ENCODE measurements around the gene TRAPPC11. TPM values are rescaled to one million over a fixed set of nuclear protein-coding genes. Genes with fewer than 3 reads are reported as not detected.

Gene TRAPPC11
- total and polyA plus RNA-seq, 2 donors (not counting 1 experiment from before 2014, with no cell fraction given) = 36.4 to 46.6 TPM

- H3K36me3 ChIP-seq (ENCODE audit: control insufficient read depth, insufficient read depth, low read length) = peaks cover 2% of the 10 kb centered on the region
- no peaks in the 10 kb centered on the region for H3K9me3 ChIP-seq (ENCODE audit: control insufficient read depth, insufficient read depth, low read depth, low read length)
- no peaks in the 10 kb centered on the region for H3K27me3 ChIP-seq (ENCODE audit: control insufficient read depth, insufficient read depth, low read length)
- TF ChIP-seq EZH2 (IDR thresholded peaks at IDR 0.05; ENCODE audit: low read length, missing control alignments) = no peak
- TF ChIP-seq CTCF (conservative IDR thresholded peaks at IDR 0.05 in 1 of 2, IDR thresholded peaks at IDR 0.05 in 1 of 2; ENCODE audit: low read depth in 1 of 2, low read length in 2 of 2) = no peak
- no peak overlapping the region for H3K4me3 ChIP-seq (replicated peaks in 1 of 4; ENCODE audit: control extremely low read depth in 1 of 4, insufficient read depth in 1 of 4, low read depth in 3 of 4, low read length in 4 of 4)
- H3K27ac ChIP-seq (ENCODE audit: insufficient read depth, low read length) = no peak overlapping the region
- H3K79me2 ChIP-seq (ENCODE audit: control insufficient read depth, insufficient read depth, low read length) = no peaks in the 10 kb centered on the region
- H3K4me2 ChIP-seq (ENCODE audit: extremely low read depth, insufficient read depth, low read length) = no peak overlapping the region
- no peaks in the 10 kb centered on the region for H4K20me1 ChIP-seq (ENCODE audit: control insufficient read depth, extremely low read depth, insufficient read depth, low read length)
- H3K4me1 ChIP-seq (ENCODE audit: control insufficient read depth, extremely low read depth, insufficient read depth, low read length) = no peaks in the 10 kb centered on the region
- no peak for DNase-seq (ENCODE audit: low read depth in 2 of 2)
- no peak overlapping the region for H2AFZ ChIP-seq (ENCODE audit: low read length)
- no peak overlapping the region for H3K9ac ChIP-seq (ENCODE audit: insufficient read depth, low read length)
These were observed 27.4 kb downstream of the TRAPPC11 start for GRCh38 chr4:183686461-183686860.

GRCh38 chr4:183688216-183688615, 29.1 kb downstream of the TRAPPC11 start:
- no peaks in the 10 kb centered on the region for H3K9me3 ChIP-seq (ENCODE audit: control insufficient read depth, insufficient read depth, low read depth, low read length)
- H2AFZ ChIP-seq (ENCODE audit: low read length) = no peak overlapping the region
- no peaks in the 10 kb centered on the region for H3K79me2 ChIP-seq (ENCODE audit: control insufficient read depth, insufficient read depth, low read length)
- no peaks in the 10 kb centered on the region for H3K4me1 ChIP-seq (ENCODE audit: control insufficient read depth, extremely low read depth, insufficient read depth, low read length)
- DNase-seq (ENCODE audit: low read depth in 2 of 2) = no peak
- H3K36me3 ChIP-seq (ENCODE audit: control insufficient read depth, insufficient read depth, low read length) = peaks cover 2% of the 10 kb centered on the region
- H3K27ac ChIP-seq (ENCODE audit: insufficient read depth, low read length) = no peak overlapping the region
- H3K4me3 ChIP-seq (replicated peaks in 1 of 4; ENCODE audit: control extremely low read depth in 1 of 4, insufficient read depth in 1 of 4, low read depth in 3 of 4, low read length in 4 of 4) = no peak overlapping the region
- H3K27me3 ChIP-seq (ENCODE audit: control insufficient read depth, insufficient read depth, low read length) = no peaks in the 10 kb centered on the region
- H3K4me2 ChIP-seq (ENCODE audit: extremely low read depth, insufficient read depth, low read length) = no peak overlapping the region
- H4K20me1 ChIP-seq (ENCODE audit: control insufficient read depth, extremely low read depth, insufficient read depth, low read length) = no peaks in the 10 kb centered on the region
- no peak overlapping the region for H3K9ac ChIP-seq (ENCODE audit: insufficient read depth, low read length)
- TF ChIP-seq EZH2 (IDR thresholded peaks at IDR 0.05; ENCODE audit: low read length, missing control alignments) (no peak), CTCF (conservative IDR thresholded peaks at IDR 0.05 in 1 of 2, IDR thresholded peaks at IDR 0.05 in 1 of 2; ENCODE audit: low read depth in 1 of 2, low read length in 2 of 2) (no peak)

- no peak overlapping the region for H3K4me2 ChIP-seq (ENCODE audit: extremely low read depth, insufficient read depth, low read length)
- no peak overlapping the region for H3K27ac ChIP-seq (ENCODE audit: insufficient read depth, low read length)
- no peak overlapping the region for H2AFZ ChIP-seq (ENCODE audit: low read length)
- no peak overlapping the region for H3K4me3 ChIP-seq (replicated peaks in 1 of 4; ENCODE audit: control extremely low read depth in 1 of 4, insufficient read depth in 1 of 4, low read depth in 3 of 4, low read length in 4 of 4)
- no peaks in the 10 kb centered on the region for H3K4me1 ChIP-seq (ENCODE audit: control insufficient read depth, extremely low read depth, insufficient read depth, low read length)
- peaks cover 3% of the 10 kb centered on the region for H3K36me3 ChIP-seq (ENCODE audit: control insufficient read depth, insufficient read depth, low read length)
- DNase-seq (ENCODE audit: low read depth in 2 of 2) = no peak
- no peaks in the 10 kb centered on the region for H4K20me1 ChIP-seq (ENCODE audit: control insufficient read depth, extremely low read depth, insufficient read depth, low read length)
- TF ChIP-seq CTCF (conservative IDR thresholded peaks at IDR 0.05 in 1 of 2, IDR thresholded peaks at IDR 0.05 in 1 of 2; ENCODE audit: low read depth in 1 of 2, low read length in 2 of 2) (no peak), EZH2 (IDR thresholded peaks at IDR 0.05; ENCODE audit: low read length, missing control alignments) (no peak)
- no peaks in the 10 kb centered on the region for H3K27me3 ChIP-seq (ENCODE audit: control insufficient read depth, insufficient read depth, low read length)
- no peaks in the 10 kb centered on the region for H3K9me3 ChIP-seq (ENCODE audit: control insufficient read depth, insufficient read depth, low read depth, low read length)
- no peaks in the 10 kb centered on the region for H3K79me2 ChIP-seq (ENCODE audit: control insufficient read depth, insufficient read depth, low read length)
- no peak overlapping the region for H3K9ac ChIP-seq (ENCODE audit: insufficient read depth, low read length)
These were observed 31.9 kb downstream of the TRAPPC11 start for GRCh38 chr4:183691006-183691405.

Data from fibroblast of lung (primary cell).